ENCODE data around the gene NOA1. TPM values are rescaled to one million over a fixed set of nuclear protein-coding genes. Genes with fewer than 3 reads are reported as not detected.

NOA1 gene
- polyA plus RNA-seq, 3 donors: 10.4 to 12.6 (median 11.5) TPM

- H3K4me1 ChIP-seq (ENCODE audit: control insufficient read depth in 1 of 2, insufficient read depth in 2 of 2, low read length in 2 of 2): peaks cover 11 to 16% of the 10 kb centered on the region in 2 donors
- TF ChIP-seq CTCF (IDR thresholded peaks at IDR 0.05): no peak
- Mint-ChIP-seq H3K9me3 (peaks cover 0 to 2% (median 0%) of the 10 kb centered on the region in 7 donors), H3K36me3 (peaks cover 17 to 27% of the 10 kb centered on the region in 2 donors), H3K4me1 (peaks cover 15% of the 10 kb centered on the region), H3K4me3 (no peak overlapping the region), H3K27me3 (ENCODE audit: low read depth in 3 of 3) (peaks cover 0 to 2% (median 0%) of the 10 kb centered on the region in 3 donors), H3K27ac (peak overlapping the region in 6 of 7 donors; percentile 25 to 94 (median 91))
- H3K4me2 ChIP-seq (replicated peaks; ENCODE audit: extremely low read depth, low read length, poor library complexity, severe bottlenecking): no peak overlapping the region
- intact Hi-C loops (cut with micrococcal nuclease): loop anchor here (5.0 to 10.0 kb wide), 2 partner anchors 52 to 54 kb away; partner anchors contain the start of gene REST (in 2 of the 2)
- H4K20me1 ChIP-seq (ENCODE audit: insufficient read depth, low read length): no peaks in the 10 kb centered on the region
- H3K79me2 ChIP-seq (ENCODE audit: insufficient read depth, low read length): no peaks in the 10 kb centered on the region
- WGBS (ENCODE audit: insufficient coverage): no CpG with 5 or more reads among the region's 1 CpG
- peak overlapping the region in 1 of 2 donors; percentile 84 for H3K27ac ChIP-seq (ENCODE audit: low read depth in 1 of 2, low read length in 2 of 2)
- H3K9me3 ChIP-seq (replicated peaks in 1 of 2; ENCODE audit: control insufficient read depth in 1 of 2, insufficient read depth in 1 of 2, low read length in 2 of 2): no peaks in the 10 kb centered on the region
- H3K36me3 ChIP-seq (replicated peaks in 1 of 2; ENCODE audit: control insufficient read depth in 1 of 2, insufficient read depth in 2 of 2, low read length in 2 of 2): peaks cover 17 to 23% of the 10 kb centered on the region in 2 donors
- no peak for DNase-seq
- no peak overlapping the region for H3K4me3 ChIP-seq (replicated peaks in 1 of 3; ENCODE audit: low read depth in 2 of 3, low read length in 3 of 3)
- no peaks in the 10 kb centered on the region for H3K27me3 ChIP-seq (ENCODE audit: control insufficient read depth in 2 of 2, insufficient read depth in 2 of 2, low read length in 2 of 2)
- no peak overlapping the region for H3K9ac ChIP-seq (ENCODE audit: insufficient read depth, low read length, poor library complexity, severe bottlenecking)
- H2AFZ ChIP-seq (ENCODE audit: insufficient read depth, low read depth, low read length, poor library complexity, severe bottlenecking): no peak overlapping the region
Observed at GRCh38 chr4:56959100-56959499, 18.3 kb downstream of the NOA1 start.

- H3K4me2 ChIP-seq (replicated peaks; ENCODE audit: extremely low read depth, low read length, poor library complexity, severe bottlenecking): peak overlapping the region; percentile 76
- Mint-ChIP-seq H3K4me3 (peak overlapping the region; percentile 59 to 72), H3K4me1 (peaks cover 15% of the 10 kb centered on the region)
Observed at GRCh38 chr4:56958111-56958517, 19.3 kb downstream of the NOA1 start.

More at GRCh38 chr4:56958111-56958517, 19.3 kb downstream of the NOA1 start:
- Histone ChIP-seq H3K79me2 (ENCODE audit: insufficient read depth, low read length) (no peaks in the 10 kb centered on the region), H3K27me3 (ENCODE audit: control insufficient read depth in 2 of 2, insufficient read depth in 2 of 2, low read length in 2 of 2) (no peaks in the 10 kb centered on the region), H3K9ac (ENCODE audit: insufficient read depth, low read length, poor library complexity, severe bottlenecking) (peak overlapping the region; percentile 45), H3K27ac (ENCODE audit: low read depth in 1 of 2, low read length in 2 of 2) (peak overlapping the region; percentile 46 to 84), H3K4me3 (replicated peaks in 1 of 3; ENCODE audit: low read depth in 2 of 3, low read length in 3 of 3) (peak overlapping the region; percentile 8 to 68 (median 43)), H3K9me3 (replicated peaks in 1 of 2; ENCODE audit: control insufficient read depth in 1 of 2, insufficient read depth in 1 of 2, low read length in 2 of 2) (no peaks in the 10 kb centered on the region), H4K20me1 (ENCODE audit: insufficient read depth, low read length) (no peaks in the 10 kb centered on the region), H3K36me3 (replicated peaks in 1 of 2; ENCODE audit: control insufficient read depth in 1 of 2, insufficient read depth in 2 of 2, low read length in 2 of 2) (peaks cover 8 to 13% of the 10 kb centered on the region in 2 donors), H3K4me1 (ENCODE audit: control insufficient read depth in 1 of 2, insufficient read depth in 2 of 2, low read length in 2 of 2) (peaks cover 11 to 16% of the 10 kb centered on the region in 2 donors), H2AFZ (ENCODE audit: insufficient read depth, low read depth, low read length, poor library complexity, severe bottlenecking) (peak overlapping the region; percentile 83)
- intact Hi-C loops (cut with micrococcal nuclease): loop anchor here (5.0 to 10.0 kb wide), 2 partner anchors 51 to 53 kb away; partner anchors contain the start of gene REST (in 2 of the 2)
- no peak for TF ChIP-seq CTCF (IDR thresholded peaks at IDR 0.05)
- Mint-ChIP-seq H3K27ac (peak overlapping the region; percentile 80 to 96 (median 92)), H3K36me3 (peaks cover 9 to 17% of the 10 kb centered on the region in 2 donors), H3K9me3 (peaks cover 0 to 2% (median 0%) of the 10 kb centered on the region in 7 donors), H3K27me3 (ENCODE audit: low read depth in 3 of 3) (peaks cover 0 to 2% (median 0%) of the 10 kb centered on the region in 3 donors)
- WGBS (ENCODE audit: insufficient coverage): 9% methylated on average over 6 of the region's 7 CpGs
- peak; percentile 92 to 97 (median 95) for DNase-seq

All from CD14-positive monocyte (primary cell).